ENCODE measurements around the gene PDZK1. TPM values are rescaled to one million over a fixed set of nuclear protein-coding genes. Genes with fewer than 3 reads are reported as not detected.

Gene PDZK1
- total RNA-seq, 4 donors from 2014 or later: 0.63 TPM; not detected in 3

DNA sequence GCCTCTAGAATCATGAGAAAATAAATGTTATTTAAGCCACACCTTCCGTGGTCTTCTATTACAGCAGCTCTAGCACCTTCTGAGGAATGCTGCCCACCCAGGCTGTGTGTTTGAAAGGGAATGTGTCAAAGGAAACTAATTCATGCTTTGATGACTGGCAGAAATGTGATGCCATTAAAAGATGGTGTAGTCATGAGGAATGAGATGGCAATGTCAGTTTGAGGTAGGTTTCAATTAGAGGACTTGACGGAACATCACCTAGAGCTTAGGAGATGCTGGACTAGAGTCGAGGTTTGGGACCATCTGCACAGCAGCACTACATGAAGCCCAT is 10.6 kb downstream of the PDZK1 start:
- DNase-seq (ENCODE audit: low spot score) (no peak), ATAC-seq (ENCODE audit: low FRiP score) (no peak)
- TF ChIP-seq, protein P1, sequence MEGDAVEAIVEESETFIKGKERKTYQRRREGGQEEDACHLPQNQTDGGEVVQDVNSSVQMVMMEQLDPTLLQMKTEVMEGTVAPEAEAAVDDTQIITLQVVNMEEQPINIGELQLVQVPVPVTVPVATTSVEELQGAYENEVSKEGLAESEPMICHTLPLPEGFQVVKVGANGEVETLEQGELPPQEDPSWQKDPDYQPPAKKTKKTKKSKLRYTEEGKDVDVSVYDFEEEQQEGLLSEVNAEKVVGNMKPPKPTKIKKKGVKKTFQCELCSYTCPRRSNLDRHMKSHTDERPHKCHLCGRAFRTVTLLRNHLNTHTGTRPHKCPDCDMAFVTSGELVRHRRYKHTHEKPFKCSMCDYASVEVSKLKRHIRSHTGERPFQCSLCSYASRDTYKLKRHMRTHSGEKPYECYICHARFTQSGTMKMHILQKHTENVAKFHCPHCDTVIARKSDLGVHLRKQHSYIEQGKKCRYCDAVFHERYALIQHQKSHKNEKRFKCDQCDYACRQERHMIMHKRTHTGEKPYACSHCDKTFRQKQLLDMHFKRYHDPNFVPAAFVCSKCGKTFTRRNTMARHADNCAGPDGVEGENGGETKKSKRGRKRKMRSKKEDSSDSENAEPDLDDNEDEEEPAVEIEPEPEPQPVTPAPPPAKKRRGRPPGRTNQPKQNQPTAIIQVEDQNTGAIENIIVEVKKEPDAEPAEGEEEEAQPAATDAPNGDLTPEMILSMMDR (IDR thresholded peaks at IDR 0.05): no peak

- ATAC-seq (ENCODE audit: low FRiP score) (no peak), DNase-seq (ENCODE audit: low spot score) (no peak)
- TF ChIP-seq, protein P1 (IDR thresholded peaks at IDR 0.05): no peak
These were observed 11.1 kb downstream of the PDZK1 start for GRCh38 chr1:145695821-145696629.

GRCh38 chr1:145692785-145693443 is 14.3 kb downstream of the PDZK1 start:
- ATAC-seq (ENCODE audit: low FRiP score): no peak
- TF ChIP-seq, protein P1 (IDR thresholded peaks at IDR 0.05): no peak
- DNase-seq (ENCODE audit: low spot score): no peak

DNA sequence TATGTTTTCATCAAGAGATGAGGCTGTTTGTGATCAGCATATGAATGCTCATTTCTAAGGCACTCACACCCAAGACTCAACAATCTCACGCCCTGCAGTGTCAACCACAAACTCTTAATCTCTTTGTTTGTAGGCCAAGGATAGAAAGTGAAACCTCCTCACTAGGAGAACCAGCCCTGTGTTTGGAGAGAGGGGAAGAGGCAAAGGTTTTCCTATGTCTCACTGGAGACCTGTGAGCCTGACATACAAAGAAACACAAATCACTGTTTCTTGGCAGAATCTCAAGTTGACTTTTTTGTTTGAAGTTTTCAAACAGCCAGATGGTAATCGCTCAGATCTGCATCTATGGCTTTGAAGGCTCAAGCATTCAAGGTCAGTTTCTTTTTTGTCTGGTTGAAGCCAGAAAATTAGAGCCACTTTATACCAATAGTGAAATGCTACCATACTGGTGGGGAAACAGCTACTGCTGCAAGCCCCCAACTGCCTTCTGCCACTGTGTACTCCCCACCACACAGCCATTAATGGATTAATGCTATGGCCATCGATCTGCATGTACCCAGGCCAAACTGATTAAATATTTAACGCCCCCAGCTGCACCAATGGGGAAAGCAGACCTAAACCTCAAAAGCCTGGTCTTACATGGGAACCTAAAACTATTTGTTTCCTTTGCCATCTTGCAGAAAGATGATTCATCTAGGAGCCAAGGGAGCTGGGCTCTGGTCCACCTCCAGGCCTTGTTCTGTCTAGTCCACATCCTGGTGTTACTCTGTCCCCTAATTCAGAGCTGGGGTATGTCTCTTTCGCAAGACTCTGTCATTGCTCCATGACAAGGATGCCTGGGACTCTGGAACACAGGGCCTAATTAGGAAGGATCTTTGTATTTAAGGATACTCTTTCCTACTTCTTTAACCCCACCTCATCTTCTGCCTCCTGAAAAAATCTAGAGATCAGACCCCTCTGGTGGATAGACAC is 16.3 kb downstream of the PDZK1 start:
- TF ChIP-seq, protein P1 (IDR thresholded peaks at IDR 0.05): no peak
- ATAC-seq (ENCODE audit: low FRiP score) (no peak), DNase-seq (ENCODE audit: low spot score) (no peak)

- ATAC-seq (ENCODE audit: low FRiP score) (no peak), DNase-seq (ENCODE audit: low spot score) (no peak)
- TF ChIP-seq, protein P1 (IDR thresholded peaks at IDR 0.05): no peak
These were observed 17.2 kb downstream of the PDZK1 start for GRCh38 chr1:145689922-145690321.

DNA sequence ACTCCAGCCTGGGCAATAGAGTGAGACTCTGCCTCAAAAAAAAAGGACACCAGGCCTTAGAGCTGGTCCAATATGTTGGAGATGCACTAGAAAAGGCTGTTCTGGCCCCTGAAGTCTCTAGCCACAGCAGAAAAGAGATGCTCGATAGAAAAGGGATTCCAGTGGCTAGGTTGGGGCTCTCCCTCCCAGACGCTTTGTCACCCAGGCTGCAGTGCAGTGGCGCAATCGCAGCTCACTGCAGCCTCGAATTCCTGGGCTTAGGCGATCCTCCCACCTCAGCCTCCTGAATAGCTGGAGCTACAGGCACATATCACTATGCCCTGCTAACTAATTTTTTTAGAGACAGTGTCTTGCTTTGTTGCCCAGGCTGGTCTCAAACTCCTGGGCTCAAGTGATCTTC is 18.2 kb downstream of the PDZK1 start:
- TF ChIP-seq, protein P1 (IDR thresholded peaks at IDR 0.05): no peak

More for the DNA sequence above, 18.2 kb downstream of the PDZK1 start:
- no peak for ATAC-seq (ENCODE audit: low FRiP score)
- no peak for DNase-seq (ENCODE audit: low spot score)

Measured in omental fat pad (tissue), 4 donors.